Ecto neural progenitor cell (in vitro differentiated cells): Measurements from ENCODE around the gene AK1.

ENCODE experiments used
- DNase-seq: peaks from one replicate; pipeline ENCODE4 v3.0.0-alpha.2; 2018; ENCODE audit warnings: low spot score

The AK1 gene

DNA sequence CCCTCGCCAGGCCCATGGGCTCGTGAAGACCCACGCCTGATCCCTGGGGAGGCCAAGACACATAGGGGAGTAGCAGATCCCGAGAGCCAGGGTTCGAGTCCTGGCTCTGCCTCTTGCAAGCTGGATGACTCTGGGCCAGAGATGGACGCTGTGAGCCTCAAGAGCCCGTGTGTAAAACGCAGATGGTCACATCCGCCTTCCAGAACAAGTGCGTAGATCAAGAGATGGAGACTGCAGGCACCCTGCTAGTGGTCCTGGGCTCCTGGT lies 31.1 kb upstream of the AK1 start:
- DNase-seq = no peak

- DNase-seq = no peak
Observed at GRCh38 chr9:127907867-127908659, 30.6 kb upstream of the AK1 start.

GRCh38 chr9:127905788-127906191 lies 28.3 kb upstream of the AK1 start:
- DNase-seq = no peak

DNA sequence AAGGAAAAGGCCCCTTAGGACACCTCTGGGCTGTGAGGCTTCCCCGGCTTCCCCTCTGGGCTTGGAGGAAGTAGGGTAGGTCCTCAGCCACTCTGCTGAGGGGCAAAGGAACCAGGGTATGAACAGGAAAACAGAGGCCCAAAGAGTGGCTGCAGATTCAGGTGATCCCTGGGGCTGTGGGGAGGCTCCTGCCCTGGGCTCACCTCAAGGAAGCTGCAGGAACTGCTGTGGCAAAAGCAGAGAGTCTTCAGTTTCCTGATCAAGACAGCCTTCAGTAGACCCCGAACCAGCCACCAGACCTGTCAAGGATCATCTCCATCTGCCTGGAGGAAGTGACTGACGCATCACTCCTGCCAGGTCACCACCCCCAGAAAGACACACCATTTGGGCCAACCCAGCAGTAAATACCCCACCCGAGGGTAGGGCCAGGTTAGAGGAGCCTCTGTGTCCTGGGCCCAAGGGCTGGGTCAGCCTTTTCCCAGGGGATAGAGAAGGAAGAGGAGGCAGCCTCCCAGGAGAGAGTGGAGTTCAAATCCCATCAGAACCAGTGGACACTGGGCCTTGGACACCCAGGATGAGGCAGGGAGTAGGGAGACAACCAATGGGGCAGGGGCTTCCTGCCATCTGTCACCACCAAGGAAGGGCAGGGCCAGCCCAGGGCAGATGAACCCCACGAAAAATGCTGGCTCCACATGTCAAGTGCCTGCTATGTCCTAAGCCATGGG lies 27.7 kb upstream of the AK1 start:
- DNase-seq = peak; percentile 44

DNA sequence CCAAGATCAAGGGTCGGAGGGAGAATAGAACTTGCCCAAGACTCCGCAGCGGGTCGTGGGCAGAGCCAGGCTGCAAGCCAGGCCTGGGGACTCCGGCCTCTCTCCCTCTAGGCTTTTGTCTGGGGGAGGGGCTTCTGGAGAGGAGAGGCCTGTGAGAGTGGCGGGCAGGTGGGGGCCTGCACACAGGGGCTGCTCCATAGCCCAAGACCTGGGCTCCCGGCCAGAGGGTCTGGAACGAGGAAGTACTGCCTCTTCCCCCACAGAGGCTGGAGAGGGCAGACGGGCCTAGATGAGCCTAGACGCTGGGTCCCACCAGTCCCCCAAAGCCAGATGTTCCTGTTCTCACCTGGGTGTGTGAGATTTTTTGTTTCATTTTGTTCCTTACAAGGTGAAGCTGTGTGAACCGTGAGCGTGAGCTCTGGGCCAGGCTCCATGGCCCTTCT lies 27.1 kb upstream of the AK1 start:
- DNase-seq = peak; percentile 47

DNA sequence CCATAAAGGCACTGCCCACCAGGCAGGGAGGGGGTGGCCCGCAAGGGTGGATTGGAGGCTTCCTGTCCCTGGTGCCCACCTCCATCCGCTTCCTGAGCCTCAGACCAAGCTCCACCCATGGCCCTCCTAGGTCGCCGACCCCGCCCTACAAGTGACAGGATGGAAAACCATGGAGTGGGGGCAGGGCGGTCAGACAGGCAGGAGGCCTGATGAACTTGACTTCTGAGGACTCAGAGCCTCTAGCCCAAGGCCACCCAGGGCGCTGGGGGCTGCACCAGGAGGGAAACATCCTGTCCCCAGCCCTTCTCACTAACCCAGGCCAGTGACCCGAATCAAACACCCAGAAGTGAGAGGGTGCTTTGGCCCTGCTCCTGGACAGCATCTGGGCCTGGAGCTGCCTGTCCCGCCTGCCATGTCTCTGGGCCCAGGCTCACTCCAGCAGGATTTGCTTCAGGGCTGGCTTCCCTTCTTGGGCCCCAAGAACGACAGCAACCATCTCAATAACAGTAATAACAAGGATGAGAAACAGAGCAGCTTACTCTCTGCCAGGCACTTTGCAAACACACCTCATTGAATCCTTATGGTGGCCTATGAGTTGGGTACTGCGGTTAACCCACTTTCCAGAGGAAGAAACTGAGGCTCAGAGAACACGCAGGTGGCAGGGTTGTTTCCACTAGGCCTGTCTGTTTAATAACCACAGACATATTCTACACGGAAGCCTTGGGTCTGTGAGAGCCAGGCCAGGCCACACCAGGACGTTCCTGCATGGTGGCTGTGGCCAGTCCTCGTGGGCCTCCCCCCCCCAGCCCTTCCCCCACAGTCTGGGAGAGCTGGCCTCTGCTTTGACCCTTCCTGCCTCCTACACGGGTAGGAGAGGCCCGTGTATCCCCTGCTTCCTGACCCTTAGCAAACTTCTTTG lies 26.3 kb upstream of the AK1 start:
- DNase-seq = peak; percentile 47

- peak; percentile 78 for DNase-seq
Observed at GRCh38 chr9:127899128-127899943, 21.9 kb upstream of the AK1 start, which contains the start of gene ST6GALNAC6. Gene ST6GALNAC6, minus strand, starts transcription at chr9:127899603. Its CDS starts 1,622 bp downstream, at chr9:127897981.

DNA sequence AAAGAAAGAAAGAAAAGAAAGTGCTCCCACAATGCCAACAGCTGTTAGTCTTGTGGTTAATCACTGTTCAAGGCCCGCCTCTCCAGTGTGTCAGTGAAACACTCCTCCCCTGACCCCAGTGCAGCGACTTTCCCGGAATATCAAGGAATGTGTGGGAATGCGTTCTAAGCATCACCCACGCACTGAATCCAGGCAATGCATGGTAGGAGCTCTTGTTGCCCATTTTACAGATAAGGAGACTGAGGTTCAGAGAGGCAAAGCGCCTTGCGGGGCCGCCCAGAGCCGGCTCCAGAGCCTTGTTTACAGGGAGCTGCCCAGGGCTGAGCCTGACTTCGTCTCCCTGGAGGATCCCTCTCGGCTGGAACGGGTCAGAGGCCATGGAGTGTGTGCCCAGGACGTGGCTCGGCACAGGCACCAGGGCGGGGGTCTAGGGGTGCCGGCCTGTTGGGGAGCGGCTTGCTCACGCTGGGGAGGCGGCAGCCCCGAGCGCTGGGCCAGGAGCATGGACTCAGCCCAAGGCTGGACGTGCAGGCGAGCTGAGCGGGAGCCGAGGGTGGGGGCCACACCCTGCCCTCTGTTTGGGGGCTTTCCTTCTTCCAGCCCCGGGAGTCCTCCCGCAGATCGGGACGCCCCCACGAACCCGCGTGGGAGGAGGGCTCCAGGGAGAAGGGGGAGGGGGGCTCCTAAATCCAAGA lies 21.1 kb upstream of the AK1 start:
- peak; percentile 70 for DNase-seq

GRCh38 chr9:127897193-127897692 lies 19.8 kb upstream of the AK1 start:
- peak; percentile 97 for DNase-seq

DNA sequence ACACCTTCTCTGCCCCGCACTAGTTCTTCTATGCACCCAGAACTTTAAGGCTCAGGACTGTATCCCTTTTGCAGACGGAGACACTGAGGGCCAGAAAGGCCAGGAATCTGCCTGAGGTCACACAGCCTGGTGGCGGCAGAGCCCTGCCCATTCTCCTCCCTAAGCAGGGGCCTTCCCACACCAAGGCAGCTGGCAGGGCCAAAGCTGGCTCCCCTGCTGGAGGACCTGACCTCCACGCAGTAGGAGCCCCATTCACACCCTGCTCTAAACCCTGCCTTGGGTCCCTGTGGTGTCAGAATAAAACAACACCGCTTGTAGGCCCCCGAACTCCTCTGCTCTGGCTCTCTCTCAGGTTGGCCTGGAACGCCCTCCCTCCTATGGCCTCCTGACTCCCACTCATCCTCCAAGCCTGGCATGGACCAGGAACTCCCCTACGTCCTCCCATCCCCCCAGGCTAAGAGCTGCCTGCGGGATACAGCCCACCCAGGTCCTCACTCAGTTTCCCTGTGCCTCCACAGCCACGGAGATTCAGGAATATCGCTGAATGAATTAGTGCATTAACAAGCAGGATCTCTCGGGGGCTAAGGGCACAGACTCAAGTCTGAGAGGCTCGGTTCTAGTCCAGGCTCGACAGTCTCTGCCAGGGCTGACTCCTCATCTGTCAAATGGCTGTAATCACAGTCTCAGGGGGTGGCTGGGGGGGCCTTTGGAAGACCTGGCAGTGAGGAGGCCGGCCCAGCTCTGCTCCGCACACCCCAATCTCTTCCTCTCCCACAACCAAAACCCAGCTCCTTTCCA lies 19.1 kb upstream of the AK1 start:
- DNase-seq = no peak

DNA sequence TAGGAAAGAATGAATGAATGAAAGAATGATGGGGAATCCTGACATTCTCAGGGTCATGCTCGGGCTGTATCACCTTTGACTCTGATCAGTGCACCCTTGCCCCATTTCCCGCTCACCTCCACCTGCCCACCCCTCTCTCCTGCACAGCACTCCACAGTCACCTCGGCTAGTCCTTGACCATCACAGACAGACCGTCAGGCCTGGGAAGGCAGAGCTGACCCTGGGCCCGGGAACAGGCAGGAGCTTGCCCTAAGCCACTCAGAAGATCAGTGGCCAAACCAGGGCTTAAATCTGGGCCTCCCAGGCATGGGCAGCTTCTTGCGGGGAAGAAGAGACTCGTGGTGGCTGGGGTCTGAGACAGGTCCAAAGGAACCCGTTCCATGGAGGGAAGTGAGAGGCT lies 18.3 kb upstream of the AK1 start:
- no peak for DNase-seq

DNA sequence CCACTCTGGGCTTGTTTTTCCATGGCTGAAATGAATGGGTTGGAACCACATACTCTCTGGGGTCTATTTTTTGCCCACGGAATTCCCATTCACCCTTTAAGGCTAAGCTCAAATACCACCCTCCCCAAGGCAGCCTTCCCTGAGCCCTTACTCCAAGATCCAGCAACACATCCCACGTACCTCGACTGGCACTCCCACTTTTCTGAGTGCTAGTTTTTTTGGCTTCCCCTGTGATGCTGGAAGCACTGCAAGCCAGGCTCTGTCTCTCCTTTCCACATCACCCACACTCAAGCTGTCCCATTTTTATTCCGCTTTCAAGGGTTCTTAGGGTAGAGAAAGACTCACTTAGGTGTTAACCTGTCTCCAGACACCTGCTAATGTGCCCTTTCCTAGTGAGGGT lies 15.9 kb upstream of the AK1 start:
- DNase-seq = no peak

DNA sequence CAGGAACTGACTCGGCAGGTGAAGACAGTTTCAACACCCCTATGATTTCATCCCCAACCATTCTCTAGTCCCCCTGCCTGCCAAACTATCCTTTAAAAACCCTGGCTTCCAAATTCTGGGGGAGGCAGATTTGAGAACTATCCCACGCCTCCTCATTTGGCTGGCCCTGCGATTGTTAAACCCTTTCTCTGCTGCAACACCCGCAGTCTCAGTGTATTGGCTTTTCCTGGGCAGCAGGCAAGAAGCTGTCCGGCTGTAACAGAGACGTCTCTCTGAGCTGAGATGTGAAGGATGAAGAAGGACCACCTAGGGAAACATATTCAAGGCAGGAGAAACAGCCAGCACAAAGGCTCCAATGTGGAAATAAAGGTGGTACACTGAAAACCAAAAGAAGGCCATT lies 15.4 kb upstream of the AK1 start:
- DNase-seq = no peak

DNA sequence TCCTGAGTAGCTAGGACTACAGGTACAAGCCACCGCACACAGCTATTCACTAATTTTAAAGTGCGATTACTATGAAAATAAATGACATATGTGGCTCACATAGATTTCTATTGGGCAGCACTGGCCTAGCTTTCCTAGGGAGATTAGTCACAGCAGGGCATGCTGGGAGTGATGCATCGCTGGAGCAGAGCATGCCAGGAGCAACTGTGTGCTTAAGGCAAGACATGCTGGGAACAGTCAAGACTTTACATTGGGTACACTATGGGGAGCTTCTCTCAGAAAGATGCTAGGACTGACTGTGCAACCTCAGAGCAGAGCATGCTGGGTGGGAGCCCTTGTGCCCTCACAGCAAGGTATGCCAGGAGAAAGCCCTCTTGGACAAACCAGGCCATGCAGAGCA lies 12.6 kb upstream of the AK1 start:
- DNase-seq = no peak

DNA sequence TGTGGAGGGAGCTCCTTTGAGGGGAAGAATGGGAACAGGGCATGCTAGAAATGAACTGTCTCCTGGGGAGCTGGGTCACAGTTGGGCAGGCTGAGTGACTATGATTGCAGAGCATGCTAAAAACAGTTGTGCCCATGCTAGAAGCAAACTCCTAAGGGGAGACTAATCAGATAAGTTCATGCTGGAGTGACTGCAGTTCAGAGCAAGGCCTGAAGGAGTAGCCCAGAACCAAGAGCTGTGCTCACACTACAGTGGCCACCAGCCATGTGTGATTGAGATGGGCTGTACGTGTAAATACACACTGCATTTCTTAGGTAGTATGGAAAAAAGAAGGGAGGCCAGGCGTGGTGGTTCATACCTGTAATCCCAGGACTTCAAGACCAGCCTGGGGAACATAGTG lies 10.3 kb upstream of the AK1 start:
- no peak for DNase-seq

DNA sequence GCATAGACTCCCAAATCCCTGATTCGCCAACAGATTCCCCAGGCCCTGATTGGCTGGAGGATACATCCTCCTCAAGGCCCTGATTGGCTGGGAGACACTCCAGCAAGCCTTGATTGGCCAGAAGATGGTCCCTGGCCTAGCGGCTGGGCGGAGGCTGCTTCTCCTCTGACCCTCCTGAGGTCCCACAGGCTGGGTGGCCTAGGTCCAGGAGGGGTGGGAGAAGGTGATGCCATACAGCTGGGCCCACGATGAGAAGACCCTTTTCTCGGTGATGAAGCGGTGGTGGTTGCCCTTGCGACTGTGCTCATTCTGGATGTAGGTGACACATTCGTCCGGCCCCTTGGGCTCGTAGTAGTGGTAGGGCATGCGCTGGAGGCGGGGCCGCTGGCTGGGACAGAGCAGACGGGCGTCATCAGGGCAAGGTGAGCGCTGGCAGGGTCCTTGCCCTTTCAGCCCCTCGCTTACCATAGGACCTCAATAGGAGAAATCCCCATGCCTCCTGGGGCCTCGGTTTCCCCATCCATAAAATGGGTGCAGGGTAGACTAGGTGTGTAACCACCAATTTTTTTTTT lies 9.0 kb upstream of the AK1 start:
- peak; percentile 48 for DNase-seq

GRCh38 chr9:127885508-127886281 lies 8.2 kb upstream of the AK1 start:
- peak; percentile 49 for DNase-seq

DNA sequence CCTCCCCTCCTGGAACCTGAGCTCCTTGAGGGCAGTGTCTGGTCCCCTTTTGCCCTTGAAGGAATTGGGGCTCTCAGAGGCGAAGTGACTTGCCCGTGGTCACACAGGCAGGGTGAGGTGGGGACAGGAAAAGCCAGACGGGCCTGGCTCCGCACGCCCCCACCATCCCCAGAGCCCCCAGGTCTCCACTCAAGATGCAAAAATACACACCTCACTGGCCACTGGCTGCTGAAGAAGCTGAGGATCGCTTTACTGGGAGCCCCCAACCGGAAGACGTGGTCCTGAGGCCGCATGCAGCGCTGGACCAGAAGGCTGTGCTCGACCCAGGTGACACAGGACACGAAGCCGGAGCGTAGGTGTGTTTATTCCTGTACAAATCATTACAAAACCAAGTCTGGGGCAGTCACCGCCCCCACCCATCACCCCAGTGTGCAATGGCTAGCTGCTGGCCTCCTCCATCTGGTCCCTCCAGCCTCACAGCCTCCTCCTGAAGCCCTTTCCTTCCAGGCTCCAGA lies 7.6 kb upstream of the AK1 start:
- DNase-seq = peak; percentile 43
